Epidermal melanocyte (primary cell): ENCODE results near the gene PDE8B.

ENCODE experiments used
- DNase-seq: peaks from one replicate; pipeline ENCODE4 v3.0.0; 2011; ENCODE audit warnings: low spot score; ENCODE audit not compliant: insufficient read length

Gene PDE8B, protein sequence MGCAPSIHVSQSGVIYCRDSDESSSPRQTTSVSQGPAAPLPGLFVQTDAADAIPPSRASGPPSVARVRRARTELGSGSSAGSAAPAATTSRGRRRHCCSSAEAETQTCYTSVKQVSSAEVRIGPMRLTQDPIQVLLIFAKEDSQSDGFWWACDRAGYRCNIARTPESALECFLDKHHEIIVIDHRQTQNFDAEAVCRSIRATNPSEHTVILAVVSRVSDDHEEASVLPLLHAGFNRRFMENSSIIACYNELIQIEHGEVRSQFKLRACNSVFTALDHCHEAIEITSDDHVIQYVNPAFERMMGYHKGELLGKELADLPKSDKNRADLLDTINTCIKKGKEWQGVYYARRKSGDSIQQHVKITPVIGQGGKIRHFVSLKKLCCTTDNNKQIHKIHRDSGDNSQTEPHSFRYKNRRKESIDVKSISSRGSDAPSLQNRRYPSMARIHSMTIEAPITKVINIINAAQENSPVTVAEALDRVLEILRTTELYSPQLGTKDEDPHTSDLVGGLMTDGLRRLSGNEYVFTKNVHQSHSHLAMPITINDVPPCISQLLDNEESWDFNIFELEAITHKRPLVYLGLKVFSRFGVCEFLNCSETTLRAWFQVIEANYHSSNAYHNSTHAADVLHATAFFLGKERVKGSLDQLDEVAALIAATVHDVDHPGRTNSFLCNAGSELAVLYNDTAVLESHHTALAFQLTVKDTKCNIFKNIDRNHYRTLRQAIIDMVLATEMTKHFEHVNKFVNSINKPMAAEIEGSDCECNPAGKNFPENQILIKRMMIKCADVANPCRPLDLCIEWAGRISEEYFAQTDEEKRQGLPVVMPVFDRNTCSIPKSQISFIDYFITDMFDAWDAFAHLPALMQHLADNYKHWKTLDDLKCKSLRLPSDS

DNA sequence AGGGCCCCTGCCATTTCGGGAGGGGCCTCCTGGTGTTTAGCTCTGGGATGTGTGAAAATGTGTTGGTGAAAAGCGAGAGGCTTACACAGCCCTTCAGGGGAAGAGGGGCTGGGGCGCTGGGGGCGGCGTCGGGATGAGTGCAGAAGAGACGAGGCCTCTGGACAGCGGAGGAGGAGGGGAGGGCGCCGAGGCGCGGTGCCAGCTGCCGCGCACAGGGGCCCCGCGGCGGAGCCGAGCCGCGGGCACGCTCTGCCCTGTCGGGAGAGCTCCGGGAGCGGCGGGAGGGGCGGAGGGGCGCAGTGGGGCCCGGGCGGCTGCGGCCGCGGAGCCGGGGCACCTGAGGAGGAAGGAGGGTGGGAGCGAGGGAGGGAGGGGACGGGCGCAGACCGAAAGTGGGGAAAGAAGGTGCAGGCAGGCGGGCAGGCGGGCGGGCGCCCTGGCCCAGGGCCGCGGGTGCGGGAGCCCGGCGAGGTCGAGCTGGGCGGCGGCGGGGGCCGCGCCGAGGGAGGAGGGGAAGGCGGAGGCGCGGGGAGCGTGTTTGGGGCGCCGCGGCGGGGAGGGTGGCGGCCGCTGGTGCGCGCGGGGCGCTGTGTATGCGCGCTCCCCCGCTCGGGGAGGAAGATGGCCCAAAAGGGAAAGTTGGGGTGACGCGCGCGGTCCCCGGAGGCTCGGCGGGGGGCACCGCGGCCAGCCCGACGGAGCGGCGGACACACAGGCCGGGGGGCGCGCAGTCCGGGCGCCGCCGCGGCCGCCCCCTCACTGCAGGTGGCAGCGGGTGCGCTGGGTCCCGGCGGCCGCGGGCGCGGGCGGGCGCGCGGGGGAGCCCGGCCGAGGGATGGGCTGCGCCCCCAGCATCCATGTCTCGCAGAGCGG, at the start of gene PDE8B:
Gene PDE8B (plus strand): TSS at position 590 of the 873 bp plus-strand sequence. CDS start 246 bp downstream, at position 836.
- DNase-seq = no peak

DNA sequence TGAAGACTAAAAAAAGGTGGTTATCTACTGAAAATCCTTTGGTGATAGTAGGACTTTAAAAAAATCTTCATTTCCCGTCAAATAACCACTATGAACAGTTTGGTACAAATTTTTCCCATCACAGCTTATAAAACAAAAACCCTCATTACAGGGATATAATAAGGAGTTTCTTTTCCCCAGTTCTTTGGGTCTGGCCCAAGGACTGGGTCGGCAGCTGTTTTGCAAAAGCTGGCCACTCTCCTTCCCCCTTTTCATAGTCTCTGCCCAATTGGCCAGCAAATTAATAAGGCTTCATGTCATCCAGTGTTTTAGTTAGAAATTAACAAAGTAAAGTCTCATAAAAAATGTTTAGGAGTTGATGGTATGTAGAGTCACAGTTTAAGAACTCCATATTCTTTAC, 47.0 kb upstream of the PDE8B start:
- DNase-seq = no peak

DNA sequence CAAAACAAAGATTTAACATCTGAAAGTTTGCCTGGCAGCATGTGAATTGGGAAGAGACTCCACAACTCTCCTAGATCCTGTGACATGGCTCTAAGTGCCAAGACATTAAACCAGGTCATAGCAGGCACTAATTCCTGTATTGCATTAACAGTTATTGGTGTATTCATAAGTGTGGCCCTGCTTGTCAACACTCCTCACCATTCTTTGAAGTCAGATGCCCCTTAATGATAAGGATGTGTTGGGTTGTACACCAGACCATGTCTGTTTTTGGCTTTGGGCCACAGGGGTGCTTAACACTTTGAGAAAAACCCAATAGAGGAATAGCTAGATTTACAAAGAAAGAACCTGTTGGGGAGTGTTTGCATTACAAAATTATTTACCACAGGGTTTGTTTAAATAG, 43.4 kb upstream of the PDE8B start:
- no peak for DNase-seq

DNA sequence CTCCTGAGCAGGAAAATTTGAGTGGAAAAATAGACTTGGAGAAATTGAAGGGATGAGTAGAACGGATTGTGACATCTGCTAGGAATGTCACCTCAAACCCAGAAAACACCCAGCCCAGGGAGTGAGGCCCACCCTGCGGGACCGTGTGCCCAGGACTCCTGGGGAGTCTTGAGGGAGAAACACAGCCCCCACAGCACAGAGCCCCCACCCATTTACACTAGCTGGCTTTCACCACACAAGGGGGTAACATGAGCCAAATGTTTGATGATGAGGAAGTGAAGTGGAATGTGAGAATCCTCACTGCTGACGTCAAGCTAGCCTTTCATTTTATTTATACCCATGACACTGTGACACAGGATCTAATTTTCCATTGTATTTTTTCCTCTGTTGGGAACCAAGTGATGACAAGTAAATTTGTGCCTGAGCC, 42.8 kb upstream of the PDE8B start:
- no peak for DNase-seq

DNA sequence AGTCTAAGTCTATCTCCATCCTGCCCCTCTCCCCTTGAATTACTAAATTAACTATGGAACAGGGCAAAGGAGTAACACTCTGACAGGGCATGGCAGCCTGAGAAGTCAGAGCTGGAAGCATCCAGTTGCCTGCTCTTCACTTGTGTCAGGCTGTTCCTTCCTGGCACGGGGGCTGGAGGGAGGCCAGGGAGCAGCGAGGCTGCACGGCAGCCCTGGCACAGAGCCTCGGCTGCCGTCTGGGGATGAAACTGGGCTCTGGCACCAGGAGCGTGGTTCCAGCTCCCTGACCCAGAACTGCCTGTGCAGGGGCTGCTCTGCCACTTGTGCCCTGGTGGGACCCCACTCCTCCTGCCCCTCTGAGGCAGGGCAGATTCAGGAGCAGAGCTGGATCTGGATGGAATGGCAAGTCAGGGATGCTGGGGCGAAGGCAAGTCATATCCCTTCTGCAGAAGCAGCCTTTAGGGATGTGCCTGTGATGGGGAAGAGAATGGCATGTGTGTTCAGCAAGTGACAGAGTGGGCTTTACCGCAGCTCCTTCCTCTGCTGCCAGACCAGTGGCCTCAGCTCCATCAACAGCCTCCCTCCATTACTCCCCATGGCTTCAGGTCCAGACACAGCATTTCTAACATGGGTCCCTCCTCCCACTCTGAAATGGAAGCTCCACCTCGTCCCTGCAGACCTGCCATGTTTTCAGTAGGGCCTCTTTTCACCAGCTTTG, 42.2 kb upstream of the PDE8B start:
- no peak for DNase-seq

DNA sequence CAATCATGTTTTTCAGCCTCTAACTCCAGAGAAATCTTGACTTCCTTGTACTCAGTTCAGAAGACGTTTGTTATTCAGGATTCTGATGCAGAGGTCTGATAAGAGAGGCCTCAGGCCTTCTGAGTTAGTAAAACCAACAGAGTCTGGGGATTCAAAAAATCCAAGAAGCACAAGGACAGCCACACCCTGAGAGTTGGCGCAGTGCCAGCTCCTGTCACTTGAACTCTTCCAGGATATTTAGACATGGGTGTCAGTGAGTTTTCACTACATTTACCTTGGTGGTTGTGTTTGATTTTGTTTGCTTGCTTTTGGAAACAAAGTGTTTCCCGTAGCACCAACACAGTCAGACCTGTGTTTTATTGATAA, 41.6 kb upstream of the PDE8B start:
- DNase-seq = no peak

DNA sequence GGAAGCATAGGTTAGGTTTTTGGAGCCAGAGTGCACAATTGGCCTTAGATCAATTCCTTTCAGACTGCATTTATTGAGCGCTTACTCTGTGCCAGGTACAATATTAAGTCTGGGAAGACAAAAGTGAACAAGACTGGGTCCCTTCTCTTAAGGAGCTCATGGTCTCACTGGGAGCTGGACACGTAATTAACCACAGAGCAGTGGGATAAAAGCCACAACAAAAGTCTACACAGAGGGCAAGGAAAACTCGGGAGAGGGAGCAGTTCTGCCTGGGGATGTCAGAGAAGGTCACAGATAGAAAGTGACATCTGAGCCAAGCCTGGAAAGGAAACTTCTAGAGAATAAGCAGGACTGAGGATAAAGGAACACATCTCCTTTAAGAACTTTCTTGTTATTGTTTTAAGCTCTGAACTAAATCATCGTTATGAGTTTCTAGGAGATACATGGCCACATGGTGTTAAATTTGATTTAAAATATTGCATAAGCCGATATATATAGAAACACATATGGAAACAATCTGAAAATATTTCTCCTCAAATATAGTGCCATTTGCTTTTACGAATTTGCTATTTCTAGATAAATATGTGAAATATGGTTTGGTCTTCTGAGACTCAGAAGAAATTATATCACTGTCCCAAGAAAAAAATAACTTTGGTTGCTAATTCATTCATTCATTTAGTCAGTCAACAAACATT, 40.1 kb upstream of the PDE8B start:
- DNase-seq = no peak

DNA sequence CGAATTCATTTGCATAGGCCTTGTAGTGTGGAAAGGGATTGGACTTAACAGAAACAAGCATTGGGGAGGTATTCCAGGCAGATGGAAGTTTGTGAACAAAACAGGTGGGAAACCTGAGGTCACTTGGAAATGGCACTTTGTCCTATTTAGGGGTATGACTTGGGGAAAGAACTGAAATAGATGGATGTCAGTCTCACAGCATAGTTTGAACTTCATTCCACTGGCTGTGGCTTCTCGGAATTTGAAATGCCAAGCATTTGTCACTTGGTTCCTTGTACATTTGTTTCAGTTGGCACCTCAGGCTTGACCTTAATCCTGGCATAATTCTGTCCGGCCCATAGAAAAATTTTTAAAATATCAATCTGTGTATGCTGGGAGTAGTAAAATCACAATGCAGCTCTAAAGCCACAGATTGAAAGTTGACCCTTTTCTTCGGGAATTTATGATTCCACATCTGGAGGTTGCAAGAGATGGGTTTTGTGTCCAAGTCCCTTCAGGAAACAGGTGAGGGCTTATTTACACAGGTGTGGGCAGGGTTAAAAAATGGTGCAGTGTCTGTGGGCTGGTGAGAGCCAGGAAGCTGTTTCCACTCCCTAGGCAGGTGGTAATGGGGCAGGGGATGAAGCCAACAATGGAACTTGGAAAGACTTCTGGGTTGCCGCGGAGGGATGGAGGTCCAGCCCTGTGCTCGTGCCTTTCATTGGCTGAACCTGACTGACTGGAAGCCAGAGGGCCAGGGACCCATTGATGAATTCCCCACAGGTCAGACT, 39.2 kb upstream of the PDE8B start:
- DNase-seq = no peak

DNA sequence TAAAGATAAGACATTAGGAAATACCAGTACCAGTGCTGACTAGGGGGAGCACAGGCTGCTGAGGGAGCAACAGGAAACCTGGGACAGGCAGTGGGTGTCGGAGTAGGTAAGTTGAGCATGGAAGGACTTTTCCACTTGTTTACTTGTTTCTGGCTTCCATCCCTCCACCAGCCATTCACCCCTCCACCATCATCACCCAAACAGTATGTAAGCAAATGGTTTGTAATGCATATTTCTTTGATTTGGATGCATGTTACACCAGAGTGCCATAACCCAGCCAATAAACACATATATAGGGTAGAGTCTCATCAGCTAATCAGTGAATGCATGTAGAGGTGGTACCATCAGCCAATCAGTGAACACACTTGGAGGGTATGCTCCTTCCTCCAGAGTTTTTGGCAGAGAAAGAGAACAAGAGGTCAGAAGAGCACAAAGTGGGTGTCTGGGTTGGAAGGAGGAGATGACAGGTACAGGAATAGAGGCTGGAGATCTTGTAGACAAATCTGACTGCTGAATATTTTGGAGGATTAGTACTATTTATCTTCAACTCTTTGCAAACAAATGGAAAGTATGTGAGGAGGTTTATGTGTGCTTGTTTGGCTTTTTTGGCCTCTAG, 37.7 kb upstream of the PDE8B start:
- DNase-seq = no peak

DNA sequence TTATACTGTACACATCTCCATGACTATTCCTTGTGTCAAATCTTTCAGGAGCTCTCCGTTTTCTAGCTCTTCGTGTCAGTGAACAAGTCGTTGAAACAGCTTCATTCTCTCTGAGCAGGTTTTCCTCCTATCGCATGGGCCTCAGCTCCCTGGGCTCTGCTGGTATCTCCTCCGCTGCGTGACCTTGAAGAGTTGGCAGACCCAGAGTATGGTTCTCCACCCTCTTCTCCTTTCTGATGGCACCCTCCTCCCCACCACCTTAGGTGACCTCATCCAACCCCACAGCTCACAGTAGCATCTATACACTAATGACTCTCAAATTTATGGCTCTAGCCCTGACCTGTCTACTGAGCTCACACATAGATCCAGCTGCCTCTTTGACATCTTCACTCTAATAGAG, 36.0 kb upstream of the PDE8B start:
- DNase-seq = no peak

DNA sequence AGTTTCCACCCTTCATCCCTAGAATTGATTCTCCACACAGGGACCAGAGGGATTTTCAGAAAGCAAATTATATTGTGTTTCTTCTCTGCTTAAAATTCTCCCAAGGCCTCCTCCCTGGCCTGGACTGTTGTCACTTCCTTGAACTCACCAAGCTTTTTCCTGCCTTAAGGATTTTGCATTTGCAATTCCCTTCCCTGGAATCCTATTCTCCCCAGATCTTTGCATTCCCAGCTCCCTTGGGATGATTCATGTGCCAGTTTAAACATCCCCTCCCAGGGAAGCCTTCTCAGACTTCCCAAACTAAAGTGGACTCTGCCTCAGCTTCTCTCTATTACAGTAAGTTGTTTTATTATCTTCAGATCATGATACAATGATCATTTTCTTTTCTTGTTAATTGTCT, 35.2 kb upstream of the PDE8B start:
- no peak for DNase-seq

DNA sequence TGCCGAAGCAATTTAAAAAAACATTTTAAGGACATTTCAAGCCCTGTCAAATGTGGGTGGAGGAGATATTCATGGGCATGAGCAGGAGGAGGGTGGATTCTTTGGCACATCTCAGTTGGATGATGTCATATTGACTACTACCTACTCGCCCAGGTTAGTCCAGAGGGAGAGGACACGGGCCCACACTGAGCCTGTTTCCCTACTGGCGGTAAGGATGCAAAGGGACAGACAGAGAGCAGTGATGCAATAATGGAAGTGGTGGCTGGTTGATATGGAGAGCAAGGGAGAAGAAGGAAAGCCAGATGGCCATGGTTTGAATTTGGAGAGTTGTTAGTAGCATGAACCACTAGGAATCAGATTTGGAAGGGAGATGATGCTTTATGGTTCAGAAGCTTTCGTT, 34.1 kb upstream of the PDE8B start:
- no peak for DNase-seq

DNA sequence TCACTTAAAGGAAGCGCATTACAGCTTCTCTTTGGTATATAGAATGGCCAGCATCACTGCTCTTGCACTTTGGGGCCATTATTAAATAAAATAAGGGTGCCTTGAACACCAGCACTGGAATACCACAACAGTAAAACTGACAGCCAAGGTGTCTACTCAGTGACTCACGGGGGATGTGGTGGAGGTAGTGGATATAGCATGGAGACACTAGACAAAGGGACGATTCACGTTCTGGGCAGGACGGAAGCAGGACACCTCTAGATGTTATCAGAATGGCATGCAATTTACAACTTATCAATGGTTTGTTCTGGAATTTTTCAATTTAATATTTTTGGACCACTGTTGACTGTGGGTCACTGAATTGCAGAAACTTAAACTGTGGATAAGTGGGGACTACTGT, 32.9 kb upstream of the PDE8B start:
- no peak for DNase-seq

DNA sequence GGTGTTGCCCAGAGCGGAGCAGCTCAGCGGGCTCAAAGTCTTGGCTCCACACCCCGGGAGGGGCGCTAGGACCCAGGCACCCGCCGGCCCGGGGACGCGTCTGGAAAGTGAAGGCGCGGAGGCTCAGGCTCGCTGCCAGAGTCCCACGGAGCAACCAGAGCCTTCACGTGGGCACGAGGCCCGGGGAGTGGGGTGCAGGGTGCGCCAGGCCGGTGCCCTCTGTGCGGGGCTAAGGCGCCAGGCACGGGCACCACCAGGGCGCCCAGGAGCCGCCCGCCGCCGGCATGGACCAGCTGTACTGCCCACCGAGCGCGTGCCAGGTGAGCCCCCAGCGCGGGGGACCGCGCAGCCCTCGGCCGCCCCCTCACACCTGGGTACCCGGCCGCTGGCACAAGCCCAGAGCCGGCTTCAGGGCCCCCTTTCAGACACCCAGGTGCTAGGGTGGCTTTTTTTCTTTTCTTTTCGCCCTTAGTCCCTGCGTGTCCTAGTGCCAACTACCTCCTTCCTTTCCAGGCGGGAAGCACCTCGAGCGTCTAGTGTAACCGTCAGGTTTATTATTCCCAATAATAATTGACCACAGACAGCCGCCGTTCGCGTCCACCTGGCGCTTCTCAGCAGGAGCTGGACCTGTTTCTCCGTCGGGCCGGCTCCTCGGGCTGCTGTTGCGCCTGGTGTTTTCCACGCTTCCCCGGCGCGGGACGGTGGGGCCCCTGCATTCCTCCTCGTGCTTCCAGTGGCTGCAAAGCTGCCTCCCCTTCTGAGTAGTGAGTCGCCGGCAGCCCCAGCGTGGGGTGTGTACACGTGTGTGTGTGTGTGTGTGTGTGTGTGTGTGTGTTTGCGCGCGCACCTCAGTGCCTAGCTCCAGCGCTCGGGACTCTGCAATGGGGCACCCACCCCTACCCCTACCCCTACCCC, 30.1 kb upstream of the PDE8B start:
- no peak for DNase-seq

DNA sequence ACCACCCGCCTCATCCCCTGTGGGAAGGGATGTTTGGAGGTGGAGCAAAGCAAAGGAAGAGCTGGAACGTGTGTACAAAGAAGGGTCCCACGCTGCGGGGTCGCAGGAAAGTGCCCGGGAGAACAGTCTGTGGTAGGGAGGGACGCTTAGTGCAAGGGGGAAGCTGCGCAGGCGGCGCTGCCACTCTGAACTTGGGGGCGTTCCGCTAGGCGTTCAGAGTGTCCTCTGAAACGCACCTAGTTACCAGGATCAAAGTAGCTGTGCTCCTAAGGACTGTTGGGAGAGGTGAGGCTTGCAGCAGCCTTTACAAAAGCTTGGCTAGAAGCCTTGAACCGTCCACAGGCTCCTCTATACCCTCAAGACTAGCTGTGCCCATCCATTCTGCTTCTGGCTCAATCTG, 29.3 kb upstream of the PDE8B start:
- DNase-seq = no peak

DNA sequence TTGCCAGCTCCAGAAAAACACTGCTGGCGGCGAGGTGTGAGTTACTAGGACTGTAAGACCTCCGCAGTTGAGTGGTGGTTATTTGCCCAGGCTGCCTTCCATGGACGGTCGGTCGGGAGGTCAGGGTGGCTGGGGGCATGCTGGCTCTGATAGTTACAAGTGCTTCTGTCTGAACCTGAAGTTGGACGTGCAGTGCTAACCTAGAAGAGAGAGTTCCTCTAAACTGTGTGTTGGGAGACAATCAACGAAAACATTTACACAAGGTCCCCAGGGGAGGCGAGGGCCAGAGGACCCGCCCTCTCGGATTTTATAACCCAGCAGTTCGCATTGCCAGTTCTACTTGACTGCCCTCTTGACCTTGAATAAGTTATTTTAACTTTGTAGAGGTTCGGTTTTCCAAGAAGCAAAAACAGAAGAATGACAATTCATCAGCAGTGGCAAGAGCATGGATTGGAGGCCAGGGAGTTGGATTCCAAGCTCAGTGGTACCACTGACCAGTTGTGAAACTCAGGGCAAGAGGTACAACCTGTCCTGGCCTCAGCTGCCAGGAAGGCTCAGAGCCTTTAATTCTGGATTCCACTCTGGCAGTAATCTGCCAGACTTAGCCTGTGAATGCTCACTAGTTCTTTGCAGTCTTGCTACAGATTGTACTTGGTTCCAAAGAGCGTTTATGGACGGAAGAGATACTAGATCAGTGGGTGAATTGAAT, 28.7 kb upstream of the PDE8B start:
- no peak for DNase-seq

DNA sequence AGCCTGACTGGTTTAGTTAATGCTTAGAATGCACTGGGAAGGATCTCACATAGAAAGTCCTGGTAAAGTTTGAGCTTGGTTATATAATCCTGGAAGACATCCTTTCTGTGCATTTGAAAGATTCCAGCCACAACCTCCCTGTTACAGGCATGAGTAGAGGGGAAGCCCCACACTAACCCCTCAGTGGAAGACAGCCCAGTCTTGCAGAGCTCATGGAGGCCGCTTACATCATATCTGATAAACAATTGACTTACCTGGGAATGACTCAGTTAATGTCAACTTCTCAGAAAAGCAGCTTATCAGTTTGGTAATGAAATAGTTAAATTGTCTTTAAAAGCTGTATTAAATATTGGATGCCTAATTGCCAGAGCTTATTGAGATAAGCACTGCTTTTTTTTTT, 28.1 kb upstream of the PDE8B start:
- no peak for DNase-seq
